ENCODE results near the gene ZNF608. TPM values are rescaled to one million over a fixed set of nuclear protein-coding genes. Genes with fewer than 3 reads are reported as not detected.

ZNF608 gene
- total RNA-seq, 1 experiment from 2014 or later: 17.5 TPM

- no peak overlapping the region for H3K4me3 Mint-ChIP-seq (ENCODE audit: unreplicated experiment)
- H3K27ac Mint-ChIP-seq (ENCODE audit: unreplicated experiment): no peak overlapping the region
- H3K36me3 Mint-ChIP-seq (ENCODE audit: insufficient read depth, unreplicated experiment): peaks cover 9% of the 10 kb centered on the region
- H3K9me3 Mint-ChIP-seq (ENCODE audit: unreplicated experiment): no peaks in the 10 kb centered on the region
- H3K4me1 ChIP-seq: peaks cover 68% of the 10 kb centered on the region
- POLR2A ChIA-PET: no interaction called here
- H3K9me3 ChIP-seq: no peaks in the 10 kb centered on the region
- peak overlapping the region; percentile 6; the same call in 1 of the 2 replicates for H3K4me3 ChIP-seq (ENCODE audit: low read depth, low read length)
- intact Hi-C loops (cut with micrococcal nuclease; ENCODE audit: unreplicated experiment): no loop called here
- peaks cover 17% of the 10 kb centered on the region for H3K4me1 Mint-ChIP-seq (ENCODE audit: low read depth, unreplicated experiment)
- CTCF ChIA-PET: no interaction called here
- no peaks in the 10 kb centered on the region; the same call in 1 of the 2 replicates for H3K36me3 ChIP-seq (ENCODE audit: control insufficient read depth, insufficient read depth, low read length)
- H3K27me3 ChIP-seq (replicated peaks; ENCODE audit: control insufficient read depth, insufficient read depth, low read length): no peaks in the 10 kb centered on the region
- BruUV-seq (replicated peaks): no TSS peak
- no peak for TF ChIP-seq CTCF (IDR thresholded peaks at IDR 0.05; ENCODE audit: insufficient read depth in 1 of 2, low read depth in 1 of 2, low read length in 1 of 2, severe bottlenecking in 1 of 2, unreplicated experiment in 1 of 2)
- H3K27me3 Mint-ChIP-seq (ENCODE audit: insufficient read depth, unreplicated experiment): no peaks in the 10 kb centered on the region
- DNase-seq: peak; percentile 30 to 52
These were observed 3.3 kb downstream of the ZNF608 start for GRCh38 chr5:124742983-124743601.

GRCh38 chr5:124742521-124742920 lies 3.9 kb downstream of the ZNF608 start:
- H3K27me3 Mint-ChIP-seq (ENCODE audit: insufficient read depth, unreplicated experiment): no peaks in the 10 kb centered on the region
- Histone ChIP-seq H3K4me3 (ENCODE audit: low read depth, low read length) (no peak overlapping the region), H3K27me3 (replicated peaks; ENCODE audit: control insufficient read depth, insufficient read depth, low read length) (no peaks in the 10 kb centered on the region), H3K36me3 (ENCODE audit: control insufficient read depth, insufficient read depth, low read length) (no peaks in the 10 kb centered on the region; the same call in 1 of the 2 replicates), H3K9me3 (no peaks in the 10 kb centered on the region), H3K4me1 (peaks cover 74% of the 10 kb centered on the region)
- H3K4me3 Mint-ChIP-seq (ENCODE audit: unreplicated experiment): no peak overlapping the region
- intact Hi-C loops (cut with micrococcal nuclease; ENCODE audit: unreplicated experiment): no loop called here
- H3K36me3 Mint-ChIP-seq (ENCODE audit: insufficient read depth, unreplicated experiment): peaks cover 9% of the 10 kb centered on the region
- H3K9me3 Mint-ChIP-seq (ENCODE audit: unreplicated experiment): no peaks in the 10 kb centered on the region
- POLR2A ChIA-PET: no interaction called here
- no TSS peak for BruUV-seq (replicated peaks)
- no peak overlapping the region for H3K27ac Mint-ChIP-seq (ENCODE audit: unreplicated experiment)
- H3K4me1 Mint-ChIP-seq (ENCODE audit: low read depth, unreplicated experiment): peaks cover 23% of the 10 kb centered on the region
- no peak for TF ChIP-seq CTCF (IDR thresholded peaks at IDR 0.05; ENCODE audit: insufficient read depth in 1 of 2, low read depth in 1 of 2, low read length in 1 of 2, severe bottlenecking in 1 of 2, unreplicated experiment in 1 of 2)
- CTCF ChIA-PET: no interaction called here
- no peak for DNase-seq

- intact Hi-C loops (cut with micrococcal nuclease; ENCODE audit: unreplicated experiment): no loop called here
- peak; percentile 65 to 77 for DNase-seq
- Mint-ChIP-seq H3K4me3 (ENCODE audit: unreplicated experiment) (no peak overlapping the region), H3K27me3 (ENCODE audit: insufficient read depth, unreplicated experiment) (no peaks in the 10 kb centered on the region), H3K4me1 (ENCODE audit: low read depth, unreplicated experiment) (peaks cover 29% of the 10 kb centered on the region), H3K27ac (ENCODE audit: unreplicated experiment) (no peak overlapping the region), H3K36me3 (ENCODE audit: insufficient read depth, unreplicated experiment) (peaks cover 6% of the 10 kb centered on the region), H3K9me3 (ENCODE audit: unreplicated experiment) (no peaks in the 10 kb centered on the region)
- Histone ChIP-seq H3K27me3 (replicated peaks; ENCODE audit: control insufficient read depth, insufficient read depth, low read length) (no peaks in the 10 kb centered on the region), H3K4me3 (ENCODE audit: low read depth, low read length) (no peak overlapping the region), H3K36me3 (ENCODE audit: control insufficient read depth, insufficient read depth, low read length) (no peaks in the 10 kb centered on the region; the same call in 1 of the 2 replicates), H3K4me1 (peaks cover 80% of the 10 kb centered on the region), H3K9me3 (no peaks in the 10 kb centered on the region)
- ChIA-PET POLR2A (interaction anchor here (0.6 kb wide), 1 partner anchor 215 kb away, joined by 3 read pairs; no protein-coding TSS in a partner anchor), CTCF (no interaction called here)
- TF ChIP-seq CTCF (IDR thresholded peaks at IDR 0.05; ENCODE audit: insufficient read depth in 1 of 2, low read depth in 1 of 2, low read length in 1 of 2, severe bottlenecking in 1 of 2, unreplicated experiment in 1 of 2): no peak
- BruUV-seq (replicated peaks): no TSS peak
These were observed 4.5 kb downstream of the ZNF608 start for GRCh38 chr5:124741711-124742496.
